ENCODE results near the gene GPR158.

- TF ChIP-seq CTCF (IDR thresholded peaks at IDR 0.05) (no peak), ZFX (IDR thresholded peaks at IDR 0.05; ENCODE audit: borderline replicate concordance) (no peak)
Measured at GRCh38 chr10:25180801-25181200, 6.0 kb downstream of the GPR158 start.
